Measurements from ENCODE around the gene CLSTN2. TPM values are rescaled to one million over a fixed set of nuclear protein-coding genes. Genes with fewer than 3 reads are reported as not detected.

Gene CLSTN2
- total RNA-seq, 2 donors from 2014 or later = 0.82 to 1.3 TPM

DNA sequence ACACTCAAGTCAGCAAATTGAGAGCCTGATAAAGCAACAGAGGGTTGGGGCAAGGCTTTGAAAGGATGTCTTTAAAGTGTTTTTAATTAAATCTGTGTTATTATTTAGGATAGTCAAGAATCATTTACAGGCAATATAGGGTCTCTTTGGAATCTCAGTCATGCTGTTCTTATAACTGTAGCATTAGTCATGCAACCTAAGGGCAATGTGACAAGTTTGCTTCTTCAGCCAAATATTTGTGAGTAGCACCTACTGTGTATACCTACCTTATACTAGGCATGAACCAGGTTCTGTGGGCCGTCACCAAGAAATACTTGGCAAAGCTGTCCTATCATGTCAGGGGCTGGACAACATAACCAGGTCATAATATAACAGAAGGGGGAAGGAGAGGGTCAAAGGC lies 558.3 kb downstream of the CLSTN2 start:
- H3K4me1 ChIP-seq = no peaks in the 10 kb centered on the region
- no peak for DNase-seq
- H3K9ac ChIP-seq (ENCODE audit: low read depth in 2 of 2, low read length in 2 of 2) = no peak overlapping the region
- no peaks in the 10 kb centered on the region for H3K36me3 ChIP-seq
- no peak overlapping the region for H3K4me3 ChIP-seq
- no peaks in the 10 kb centered on the region for H3K9me3 ChIP-seq
- intact Hi-C loops (cut with DNase I) = no loop called here
- TF ChIP-seq, protein P1, sequence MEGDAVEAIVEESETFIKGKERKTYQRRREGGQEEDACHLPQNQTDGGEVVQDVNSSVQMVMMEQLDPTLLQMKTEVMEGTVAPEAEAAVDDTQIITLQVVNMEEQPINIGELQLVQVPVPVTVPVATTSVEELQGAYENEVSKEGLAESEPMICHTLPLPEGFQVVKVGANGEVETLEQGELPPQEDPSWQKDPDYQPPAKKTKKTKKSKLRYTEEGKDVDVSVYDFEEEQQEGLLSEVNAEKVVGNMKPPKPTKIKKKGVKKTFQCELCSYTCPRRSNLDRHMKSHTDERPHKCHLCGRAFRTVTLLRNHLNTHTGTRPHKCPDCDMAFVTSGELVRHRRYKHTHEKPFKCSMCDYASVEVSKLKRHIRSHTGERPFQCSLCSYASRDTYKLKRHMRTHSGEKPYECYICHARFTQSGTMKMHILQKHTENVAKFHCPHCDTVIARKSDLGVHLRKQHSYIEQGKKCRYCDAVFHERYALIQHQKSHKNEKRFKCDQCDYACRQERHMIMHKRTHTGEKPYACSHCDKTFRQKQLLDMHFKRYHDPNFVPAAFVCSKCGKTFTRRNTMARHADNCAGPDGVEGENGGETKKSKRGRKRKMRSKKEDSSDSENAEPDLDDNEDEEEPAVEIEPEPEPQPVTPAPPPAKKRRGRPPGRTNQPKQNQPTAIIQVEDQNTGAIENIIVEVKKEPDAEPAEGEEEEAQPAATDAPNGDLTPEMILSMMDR (IDR thresholded peaks at IDR 0.05) = no peak
- no peaks in the 10 kb centered on the region for H3K27me3 ChIP-seq
- no peak overlapping the region for H3K27ac ChIP-seq

DNA sequence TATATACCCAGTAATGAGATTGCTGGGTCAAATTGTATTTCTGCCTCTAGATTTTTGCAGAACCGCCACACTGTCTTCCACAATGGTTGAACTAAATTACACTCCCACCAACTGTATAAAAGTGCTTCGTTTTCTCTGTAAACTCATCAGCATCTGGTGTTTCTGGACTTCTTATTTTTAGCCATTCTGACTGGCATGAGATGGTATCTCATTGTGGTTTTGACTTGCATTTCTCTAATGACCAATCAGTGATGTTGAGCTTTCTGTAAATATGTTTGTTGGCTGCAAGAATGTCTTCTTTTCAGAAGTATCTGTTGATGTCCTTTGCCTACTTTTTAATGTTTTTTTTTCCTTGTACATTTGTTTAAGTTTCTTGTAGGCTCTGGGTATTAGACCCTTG lies 560.0 kb downstream of the CLSTN2 start:
- no peaks in the 10 kb centered on the region for H3K4me1 ChIP-seq
- H3K9ac ChIP-seq (ENCODE audit: low read depth in 2 of 2, low read length in 2 of 2) = no peak overlapping the region
- H3K27me3 ChIP-seq = no peaks in the 10 kb centered on the region
- no peaks in the 10 kb centered on the region for H3K9me3 ChIP-seq
- H3K36me3 ChIP-seq = no peaks in the 10 kb centered on the region
- no peak for DNase-seq
- no peak overlapping the region for H3K27ac ChIP-seq
- H3K4me3 ChIP-seq = no peak overlapping the region
- intact Hi-C loops (cut with DNase I) = no loop called here
- TF ChIP-seq, protein P1 (IDR thresholded peaks at IDR 0.05) = no peak

DNA sequence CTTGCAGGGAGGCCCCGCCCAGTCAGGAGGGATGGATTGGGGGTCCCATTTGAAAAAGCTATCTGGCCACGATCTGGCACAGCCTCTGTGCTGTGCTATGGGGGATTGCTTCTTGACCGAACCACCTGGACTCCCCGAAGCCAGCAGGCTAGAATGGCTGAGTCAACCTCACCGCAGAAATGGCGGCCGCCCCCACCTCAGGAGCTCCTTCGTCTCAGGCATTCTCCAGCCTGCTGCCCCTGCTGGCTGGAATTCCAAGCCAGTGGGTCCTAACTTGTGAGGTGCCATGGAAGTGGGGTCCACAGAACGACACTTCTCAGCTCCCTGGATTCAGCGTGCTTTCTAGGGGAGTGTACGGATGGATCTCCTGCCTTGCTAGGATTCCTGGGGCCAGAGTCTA lies 562.3 kb downstream of the CLSTN2 start:
- TF ChIP-seq, protein P1 (IDR thresholded peaks at IDR 0.05) = no peak
- Histone ChIP-seq H3K4me1 (no peaks in the 10 kb centered on the region), H3K36me3 (no peaks in the 10 kb centered on the region), H3K4me3 (no peak overlapping the region), H3K9me3 (no peaks in the 10 kb centered on the region), H3K27me3 (no peaks in the 10 kb centered on the region), H3K27ac (no peak overlapping the region), H3K9ac (ENCODE audit: low read depth in 2 of 2, low read length in 2 of 2) (no peak overlapping the region)
- intact Hi-C loops (cut with DNase I) = no loop called here
- no peak for DNase-seq

DNA sequence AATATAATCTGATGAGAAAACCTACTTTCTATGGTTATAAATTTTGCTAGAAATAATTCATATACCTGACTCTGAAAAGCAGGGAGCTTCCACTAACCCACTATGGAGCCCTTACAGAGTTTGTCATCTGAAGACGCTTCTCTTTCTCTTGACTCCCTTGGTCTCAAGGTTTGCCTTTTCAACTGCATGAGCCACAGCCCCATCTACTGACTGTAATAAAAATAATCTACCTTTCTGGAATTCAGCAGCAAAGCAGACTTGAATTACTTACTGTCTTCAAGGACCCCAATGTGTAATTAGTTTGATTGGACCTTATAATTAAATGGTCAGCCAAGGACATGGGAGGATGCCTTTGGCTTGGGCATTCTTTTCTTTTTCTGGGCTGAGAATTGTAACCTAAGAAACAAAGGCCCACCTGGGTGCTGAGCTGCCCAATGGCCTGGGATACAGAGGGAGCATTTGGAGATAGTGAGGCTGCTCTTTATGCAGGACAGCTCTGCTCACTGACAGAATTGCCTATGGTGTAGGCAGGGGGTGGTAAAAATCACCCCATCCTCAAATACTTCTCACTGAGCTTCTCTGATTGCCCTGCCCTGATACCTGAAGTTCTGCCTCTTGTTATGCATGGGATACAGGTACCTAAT lies 564.3 kb downstream of the CLSTN2 start:
- Histone ChIP-seq H3K9ac (ENCODE audit: low read depth in 2 of 2, low read length in 2 of 2) (no peak overlapping the region), H3K27ac (no peak overlapping the region), H3K36me3 (no peaks in the 10 kb centered on the region), H3K4me3 (no peak overlapping the region), H3K27me3 (no peaks in the 10 kb centered on the region), H3K9me3 (no peaks in the 10 kb centered on the region), H3K4me1 (no peaks in the 10 kb centered on the region)
- intact Hi-C loops (cut with DNase I) = no loop called here
- no peak for DNase-seq
- TF ChIP-seq, protein P1 (IDR thresholded peaks at IDR 0.05) = no peak

DNA sequence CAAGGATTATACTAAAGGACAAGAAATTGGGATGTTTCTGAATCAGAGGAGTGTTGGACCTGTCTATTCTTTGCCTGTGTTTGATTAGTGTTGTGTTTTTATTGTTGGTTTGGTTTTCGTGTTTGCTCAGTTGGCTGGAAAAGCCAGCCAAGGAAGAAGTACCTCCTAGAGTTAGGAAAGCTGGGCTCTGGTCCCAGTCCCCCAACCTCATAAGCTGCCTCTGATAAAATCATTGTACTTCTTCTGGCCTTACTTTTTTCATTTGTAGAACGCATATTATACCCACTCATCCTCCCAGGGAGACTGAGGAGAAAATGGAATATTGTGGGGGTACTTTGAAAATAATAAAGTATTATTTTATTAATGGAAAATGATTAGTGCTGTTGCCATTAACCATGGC lies 565.5 kb downstream of the CLSTN2 start:
- no peaks in the 10 kb centered on the region for H3K36me3 ChIP-seq
- H3K27me3 ChIP-seq = no peaks in the 10 kb centered on the region
- TF ChIP-seq, protein P1 (IDR thresholded peaks at IDR 0.05) = no peak
- H3K4me1 ChIP-seq = no peaks in the 10 kb centered on the region
- no peak overlapping the region for H3K9ac ChIP-seq (ENCODE audit: low read depth in 2 of 2, low read length in 2 of 2)
- no peak overlapping the region for H3K4me3 ChIP-seq
- H3K27ac ChIP-seq = no peak overlapping the region
- intact Hi-C loops (cut with DNase I) = no loop called here
- no peaks in the 10 kb centered on the region for H3K9me3 ChIP-seq
- no peak for DNase-seq

Measured in colonic mucosa (tissue), 4 donors.